Measurements from ENCODE around the gene TOMM40.
"Not testable (repeated sequence)": the region's sequence is repeated elsewhere in the genome, so short reads cannot be mapped to it uniquely, and the experiment has no call there.

The TOMM40 gene

GRCh38 chr19:44925114-44925891 is 34.2 kb downstream of the TOMM40 start:
- DNase-seq = peak in 57 of 58 donors; percentile 12 to 93 (median 78)

GRCh38 chr19:44926245-44927077 is 35.4 kb downstream of the TOMM40 start:
- not testable (repeated sequence) for DNase-seq

- no peak for DNase-seq
Measured at GRCh38 chr19:44927746-44928145, 36.7 kb downstream of the TOMM40 start.

GRCh38 chr19:44930088-44930487 is 39.0 kb downstream of the TOMM40 start:
- DNase-seq = no peak

GRCh38 chr19:44931541-44931940 is 40.5 kb downstream of the TOMM40 start:
- DNase-seq = no peak

- no peak for DNase-seq
Measured at GRCh38 chr19:44939668-44940067, 48.6 kb downstream of the TOMM40 start.

- DNase-seq = no peak
Measured at GRCh38 chr19:44942067-44942571, 51.1 kb downstream of the TOMM40 start, which contains the start of gene APOC4. Gene APOC4 (plus strand): TSS chr19:44942237. CDS start chr19:44942278, 41 bp downstream.

GRCh38 chr19:44943801-44944249 is 52.8 kb downstream of the TOMM40 start:
- DNase-seq = peak in 43 of 58 donors; percentile 4 to 67 (median 33)

GRCh38 chr19:44947041-44947581 is 56.1 kb downstream of the TOMM40 start:
- DNase-seq = peak in 2 of 58 donors; percentile 7 to 16

GRCh38 chr19:44948237-44948636 is 57.2 kb downstream of the TOMM40 start:
- no peak for DNase-seq

GRCh38 chr19:44948763-44949374 is 57.8 kb downstream of the TOMM40 start:
- no peak for DNase-seq

GRCh38 chr19:44949550-44949949 is 58.5 kb downstream of the TOMM40 start:
- no peak for DNase-seq

GRCh38 chr19:44951179-44952159 is 60.4 kb downstream of the TOMM40 start:
- DNase-seq = peak in 57 of 58 donors; percentile 10 to 93 (median 76)

All from anterior cingulate cortex (tissue), 58 donors.